Suprapubic skin (tissue), 4 donors: Measurements from ENCODE around the gene INPP5B.

ENCODE experiments used
- POLR2A ChIP-seq, 2 donors: fragments of 450-650 bp; IDR thresholded peaks; one replicate each; pipeline ENCODE4 v1.6.1; 2017; ENCODE audit warnings: antibody characterized with exemption in 2 of 2, mild to moderate bottlenecking in 2 of 2, moderate library complexity in 2 of 2
- POLR2AphosphoS5 ChIP-seq, 3 donors: sonication (generic); formaldehyde crosslinking; IDR thresholded peaks; one replicate each; pipeline ENCODE4 v1.6.1; 2017; ENCODE audit warnings: antibody characterized with exemption in 3 of 3
- TF ChIP-seq, protein P1 (sequence below), 2 donors: fragments of 200-600 bp in 1 of 2; fragments of 450-650 bp in 1 of 2; sonication (generic) in 1 of 2; IDR thresholded peaks; one replicate each; pipeline ENCODE4 v1.5.1; 2016 to 2019; ENCODE audit warnings: antibody characterized with exemption in 2 of 2, mild to moderate bottlenecking in 1 of 2, moderate library complexity in 1 of 2

DNA sequence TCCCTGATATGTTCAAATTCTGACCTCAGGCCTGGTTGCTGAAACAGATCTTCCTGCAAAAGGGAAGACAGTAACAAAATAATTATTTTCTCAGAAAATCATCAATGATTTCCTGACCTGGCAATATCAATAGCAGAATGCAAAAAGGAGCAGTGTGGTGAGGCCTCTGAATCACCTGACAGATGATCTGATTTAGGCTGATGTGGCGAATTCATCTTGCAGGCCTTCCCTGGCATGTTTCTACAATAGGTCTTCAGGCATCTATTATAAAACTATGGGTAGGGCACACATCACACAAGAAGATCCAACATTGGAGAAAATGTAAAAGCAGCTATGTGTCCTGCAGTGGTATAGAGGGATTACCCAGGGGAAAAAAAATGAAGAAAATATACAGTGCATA is 80.4 kb downstream of the INPP5B start:
- TF ChIP-seq, protein P1, sequence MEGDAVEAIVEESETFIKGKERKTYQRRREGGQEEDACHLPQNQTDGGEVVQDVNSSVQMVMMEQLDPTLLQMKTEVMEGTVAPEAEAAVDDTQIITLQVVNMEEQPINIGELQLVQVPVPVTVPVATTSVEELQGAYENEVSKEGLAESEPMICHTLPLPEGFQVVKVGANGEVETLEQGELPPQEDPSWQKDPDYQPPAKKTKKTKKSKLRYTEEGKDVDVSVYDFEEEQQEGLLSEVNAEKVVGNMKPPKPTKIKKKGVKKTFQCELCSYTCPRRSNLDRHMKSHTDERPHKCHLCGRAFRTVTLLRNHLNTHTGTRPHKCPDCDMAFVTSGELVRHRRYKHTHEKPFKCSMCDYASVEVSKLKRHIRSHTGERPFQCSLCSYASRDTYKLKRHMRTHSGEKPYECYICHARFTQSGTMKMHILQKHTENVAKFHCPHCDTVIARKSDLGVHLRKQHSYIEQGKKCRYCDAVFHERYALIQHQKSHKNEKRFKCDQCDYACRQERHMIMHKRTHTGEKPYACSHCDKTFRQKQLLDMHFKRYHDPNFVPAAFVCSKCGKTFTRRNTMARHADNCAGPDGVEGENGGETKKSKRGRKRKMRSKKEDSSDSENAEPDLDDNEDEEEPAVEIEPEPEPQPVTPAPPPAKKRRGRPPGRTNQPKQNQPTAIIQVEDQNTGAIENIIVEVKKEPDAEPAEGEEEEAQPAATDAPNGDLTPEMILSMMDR (IDR thresholded peaks at IDR 0.05): no peak
- TF ChIP-seq POLR2A (IDR thresholded peaks at IDR 0.05): no peak
- TF ChIP-seq POLR2AphosphoS5 (IDR thresholded peaks at IDR 0.05): no peak
